ENCODE data around the gene GPR39.

Gene GPR39

DNA sequence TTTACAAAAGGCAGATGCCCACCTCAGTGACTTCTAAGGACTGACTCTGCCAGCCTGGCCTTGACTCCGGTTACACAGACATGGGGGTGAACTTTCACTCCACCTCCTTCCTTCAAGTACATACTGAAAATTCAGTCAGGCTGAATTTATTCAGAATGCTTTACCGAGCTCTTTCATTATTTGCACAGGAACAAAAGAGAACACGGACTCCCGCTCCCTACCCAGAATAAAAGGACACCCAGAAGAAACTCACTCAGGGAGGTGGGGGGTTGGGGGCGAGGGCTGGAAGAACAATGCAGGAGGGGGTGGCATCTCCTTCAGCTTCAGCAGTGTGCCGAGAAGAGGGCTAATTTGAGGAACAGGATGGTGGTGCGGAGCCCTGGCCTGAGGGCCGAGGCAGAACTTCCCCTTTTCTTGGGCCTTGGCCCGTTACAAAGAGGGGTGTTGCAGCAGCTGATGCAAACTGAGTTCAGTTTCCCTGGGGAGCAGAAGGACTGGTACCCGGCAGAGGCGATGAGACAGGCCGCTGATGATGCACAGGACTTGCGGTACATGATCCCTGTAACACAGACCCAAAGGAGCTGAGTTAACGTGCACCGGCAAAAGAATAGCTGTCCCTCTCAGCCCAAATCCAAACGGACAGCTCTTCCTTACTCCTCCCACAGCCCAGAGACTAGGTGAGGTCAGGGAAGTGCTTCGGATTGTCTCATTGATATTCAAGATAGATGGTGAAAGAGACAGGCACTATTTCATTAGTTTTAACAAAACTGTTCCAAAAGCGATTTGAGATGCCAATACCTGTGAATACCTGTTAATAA is 229.3 kb downstream of the GPR39 start:
- H3K9me2 ChIP-seq (replicated peaks; ENCODE audit: control insufficient read depth, low read length): no peaks in the 10 kb centered on the region
- H3K9me3 ChIP-seq (ENCODE audit: control insufficient read depth, insufficient read depth, low read length): no peaks in the 10 kb centered on the region
- no peaks in the 10 kb centered on the region for H3K79me2 ChIP-seq (ENCODE audit: control insufficient read depth, low read length)
- H3K4me1 ChIP-seq (ENCODE audit: control insufficient read depth, low read length): 0 out of 2 replicates have a peak, but pooled peaks cover 3% of the 10 kb centered on the region
- H3K27me3 ChIP-seq (ENCODE audit: control insufficient read depth, low read length): no peaks in the 10 kb centered on the region
- no peaks in the 10 kb centered on the region for H3F3A ChIP-seq (ENCODE audit: control insufficient read depth, insufficient read depth)
- no peaks in the 10 kb centered on the region for H3K36me3 ChIP-seq (ENCODE audit: control insufficient read depth, low read length)
- TF ChIP-seq, protein P1, sequence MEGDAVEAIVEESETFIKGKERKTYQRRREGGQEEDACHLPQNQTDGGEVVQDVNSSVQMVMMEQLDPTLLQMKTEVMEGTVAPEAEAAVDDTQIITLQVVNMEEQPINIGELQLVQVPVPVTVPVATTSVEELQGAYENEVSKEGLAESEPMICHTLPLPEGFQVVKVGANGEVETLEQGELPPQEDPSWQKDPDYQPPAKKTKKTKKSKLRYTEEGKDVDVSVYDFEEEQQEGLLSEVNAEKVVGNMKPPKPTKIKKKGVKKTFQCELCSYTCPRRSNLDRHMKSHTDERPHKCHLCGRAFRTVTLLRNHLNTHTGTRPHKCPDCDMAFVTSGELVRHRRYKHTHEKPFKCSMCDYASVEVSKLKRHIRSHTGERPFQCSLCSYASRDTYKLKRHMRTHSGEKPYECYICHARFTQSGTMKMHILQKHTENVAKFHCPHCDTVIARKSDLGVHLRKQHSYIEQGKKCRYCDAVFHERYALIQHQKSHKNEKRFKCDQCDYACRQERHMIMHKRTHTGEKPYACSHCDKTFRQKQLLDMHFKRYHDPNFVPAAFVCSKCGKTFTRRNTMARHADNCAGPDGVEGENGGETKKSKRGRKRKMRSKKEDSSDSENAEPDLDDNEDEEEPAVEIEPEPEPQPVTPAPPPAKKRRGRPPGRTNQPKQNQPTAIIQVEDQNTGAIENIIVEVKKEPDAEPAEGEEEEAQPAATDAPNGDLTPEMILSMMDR (IDR thresholded peaks at IDR 0.05; ENCODE audit: low read depth, low read length, poor library complexity, severe bottlenecking): no peak
- H4K20me1 ChIP-seq (ENCODE audit: control insufficient read depth, insufficient read depth, low read depth, low read length): no peaks in the 10 kb centered on the region
- no peak overlapping the region for H3K27ac ChIP-seq (ENCODE audit: low read depth, low read length)
- H3K4me3 ChIP-seq (ENCODE audit: low read length): no peak overlapping the region
- H3K4me2 ChIP-seq (ENCODE audit: low read length): no peak overlapping the region

DNA sequence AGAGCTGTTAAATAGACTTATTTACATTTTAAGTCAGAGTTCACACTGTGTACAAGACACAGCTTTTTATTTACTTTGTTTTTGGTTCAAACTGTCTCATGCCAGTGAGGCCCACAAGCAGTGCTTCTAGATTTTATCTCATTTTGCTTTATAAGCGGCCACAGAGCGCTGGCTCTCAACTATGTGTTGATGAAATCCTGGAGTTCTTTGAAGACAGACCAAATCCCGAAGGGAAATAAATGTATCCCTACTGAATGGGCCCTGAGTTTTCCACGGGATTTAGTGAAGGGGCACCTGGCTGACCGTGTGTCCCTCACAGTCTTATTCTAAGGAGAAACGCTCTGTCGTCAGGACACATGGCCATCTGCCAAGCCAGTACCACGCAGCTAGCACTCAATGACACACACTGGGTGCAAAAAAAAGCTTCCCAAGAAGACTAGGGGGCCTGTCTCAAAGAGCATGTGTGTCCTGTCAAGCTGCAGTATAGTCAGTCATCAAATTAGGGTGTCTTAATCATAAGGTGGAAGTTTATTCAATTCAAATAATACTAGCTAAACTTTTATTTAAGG is 230.0 kb downstream of the GPR39 start:
- no peak overlapping the region for H3K27ac ChIP-seq (ENCODE audit: low read depth, low read length)
- H3K36me3 ChIP-seq (ENCODE audit: control insufficient read depth, low read length): no peaks in the 10 kb centered on the region

DNA sequence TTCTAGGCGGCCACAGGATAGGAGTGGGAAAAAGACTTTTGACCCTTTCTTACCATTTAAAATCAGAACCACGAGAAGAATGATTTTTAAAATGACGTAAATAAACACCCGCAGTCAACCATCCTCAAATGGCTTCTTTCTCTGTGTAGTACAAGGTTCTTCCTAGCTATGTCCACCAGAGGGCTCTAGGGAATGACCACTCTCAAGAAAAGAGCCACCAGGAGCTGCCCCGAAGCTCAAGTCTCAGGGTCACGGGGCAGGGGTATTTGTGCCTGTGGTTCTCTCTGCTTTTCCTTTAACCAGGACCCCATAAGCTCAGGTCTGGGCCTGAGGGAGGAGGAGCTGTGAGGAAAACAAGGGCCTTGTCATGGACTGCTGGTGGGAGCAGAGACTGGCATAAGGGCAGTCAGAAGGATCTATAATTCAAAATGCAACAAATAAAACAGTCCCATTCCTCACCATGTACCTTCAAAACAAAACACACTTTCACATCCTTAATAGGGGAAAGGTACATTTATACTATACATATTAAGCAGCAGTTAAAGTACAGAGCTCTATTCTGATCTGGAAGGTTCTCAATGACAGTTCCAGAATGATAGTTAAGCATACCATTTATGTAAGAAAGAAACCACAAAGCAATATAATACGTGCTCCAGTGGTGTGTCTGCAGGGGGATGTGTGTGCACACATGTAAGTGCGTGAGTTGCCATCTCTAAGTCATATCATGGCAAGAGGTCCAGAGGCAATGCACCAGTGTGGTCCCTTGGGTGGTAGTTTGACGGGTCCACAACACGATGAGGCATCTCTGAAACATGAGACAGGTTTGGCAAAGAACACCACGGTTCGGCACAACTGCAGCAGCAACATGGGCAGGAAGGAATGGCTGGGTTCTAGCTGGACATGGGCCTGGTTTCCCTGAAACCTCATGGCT is 234.8 kb downstream of the GPR39 start:
- H3K27ac ChIP-seq (ENCODE audit: low read depth, low read length): no peak overlapping the region
- no peak overlapping the region for H3K4me3 ChIP-seq (ENCODE audit: low read length)
- no peaks in the 10 kb centered on the region for H3K9me2 ChIP-seq (replicated peaks; ENCODE audit: control insufficient read depth, low read length)
- H3K79me2 ChIP-seq (ENCODE audit: control insufficient read depth, low read length): no peaks in the 10 kb centered on the region
- H3K4me2 ChIP-seq (ENCODE audit: low read length): no peak overlapping the region
- H4K20me1 ChIP-seq (ENCODE audit: control insufficient read depth, insufficient read depth, low read depth, low read length): no peaks in the 10 kb centered on the region
- H3K9me3 ChIP-seq (ENCODE audit: control insufficient read depth, insufficient read depth, low read length): no peaks in the 10 kb centered on the region
- no peaks in the 10 kb centered on the region for H3K36me3 ChIP-seq (ENCODE audit: control insufficient read depth, low read length)
- TF ChIP-seq, protein P1 (IDR thresholded peaks at IDR 0.05; ENCODE audit: low read depth, low read length, poor library complexity, severe bottlenecking): no peak
- no peak for TF ChIP-seq EZH2phosphoT487 (IDR thresholded peaks at IDR 0.05; ENCODE audit: borderline replicate concordance, low read length)
- no peaks in the 10 kb centered on the region for H3K4me1 ChIP-seq (ENCODE audit: control insufficient read depth, low read length)
- no peaks in the 10 kb centered on the region for H3K27me3 ChIP-seq (ENCODE audit: control insufficient read depth, low read length)
- H3F3A ChIP-seq (ENCODE audit: control insufficient read depth, insufficient read depth): no peaks in the 10 kb centered on the region

More for the DNA sequence above, 230.0 kb downstream of the GPR39 start:
- H3K4me3 ChIP-seq (ENCODE audit: low read length): no peak overlapping the region
- H3K9me3 ChIP-seq (ENCODE audit: control insufficient read depth, insufficient read depth, low read length): no peaks in the 10 kb centered on the region
- no peaks in the 10 kb centered on the region for H3F3A ChIP-seq (ENCODE audit: control insufficient read depth, insufficient read depth)
- H4K20me1 ChIP-seq (ENCODE audit: control insufficient read depth, insufficient read depth, low read depth, low read length): no peaks in the 10 kb centered on the region
- no peaks in the 10 kb centered on the region for H3K79me2 ChIP-seq (ENCODE audit: control insufficient read depth, low read length)
- no peak overlapping the region for H3K4me2 ChIP-seq (ENCODE audit: low read length)
- H3K4me1 ChIP-seq (ENCODE audit: control insufficient read depth, low read length): 0 out of 2 replicates have a peak, but pooled peaks cover 3% of the 10 kb centered on the region
- TF ChIP-seq EZH2phosphoT487 (IDR thresholded peaks at IDR 0.05; ENCODE audit: borderline replicate concordance, low read length): no peak
- TF ChIP-seq, protein P1 (IDR thresholded peaks at IDR 0.05; ENCODE audit: low read depth, low read length, poor library complexity, severe bottlenecking): no peak
- H3K9me2 ChIP-seq (replicated peaks; ENCODE audit: control insufficient read depth, low read length): no peaks in the 10 kb centered on the region
- no peaks in the 10 kb centered on the region for H3K27me3 ChIP-seq (ENCODE audit: control insufficient read depth, low read length)
